Measurements from ENCODE around the gene DENND11. TPM values are rescaled to one million over a fixed set of nuclear protein-coding genes. Genes with fewer than 3 reads are reported as not detected.

The DENND11 gene
- total RNA-seq, 4 donors from 2014 or later, result 34.1 to 57.5 (median 45.3) TPM

DNA sequence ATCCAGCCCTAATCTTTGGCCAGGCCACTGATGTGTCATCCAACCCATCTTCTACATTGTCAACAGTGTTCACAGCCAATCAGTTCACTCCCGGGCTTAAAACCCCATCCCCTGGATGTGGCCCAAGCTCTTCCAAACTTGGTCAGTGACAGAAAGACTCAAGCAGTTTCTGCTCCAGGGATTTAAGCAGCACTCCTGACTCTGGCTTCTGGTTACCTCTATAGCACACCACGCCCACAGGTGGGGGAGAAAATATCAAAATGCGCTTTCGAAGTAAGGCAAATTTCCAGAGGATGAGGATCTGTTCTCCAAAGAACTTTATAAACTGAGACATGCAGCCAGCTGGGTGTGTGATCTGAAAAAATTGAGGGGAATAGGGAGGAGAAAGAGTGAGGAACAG is 35.9 kb downstream of the DENND11 start:
- WGBS, 2 donors, result 26 to 37% methylated on average over 4 of the region's 4 CpGs
- intact Hi-C loops (cut with DNase I), result loop anchor here (5.0 kb wide), 1 partner anchor 36 kb away; the partner anchor contains the start of gene DENND11
- peaks cover 7 to 11% of the 10 kb centered on the region in 2 donors for H3K36me3 ChIP-seq

DNA sequence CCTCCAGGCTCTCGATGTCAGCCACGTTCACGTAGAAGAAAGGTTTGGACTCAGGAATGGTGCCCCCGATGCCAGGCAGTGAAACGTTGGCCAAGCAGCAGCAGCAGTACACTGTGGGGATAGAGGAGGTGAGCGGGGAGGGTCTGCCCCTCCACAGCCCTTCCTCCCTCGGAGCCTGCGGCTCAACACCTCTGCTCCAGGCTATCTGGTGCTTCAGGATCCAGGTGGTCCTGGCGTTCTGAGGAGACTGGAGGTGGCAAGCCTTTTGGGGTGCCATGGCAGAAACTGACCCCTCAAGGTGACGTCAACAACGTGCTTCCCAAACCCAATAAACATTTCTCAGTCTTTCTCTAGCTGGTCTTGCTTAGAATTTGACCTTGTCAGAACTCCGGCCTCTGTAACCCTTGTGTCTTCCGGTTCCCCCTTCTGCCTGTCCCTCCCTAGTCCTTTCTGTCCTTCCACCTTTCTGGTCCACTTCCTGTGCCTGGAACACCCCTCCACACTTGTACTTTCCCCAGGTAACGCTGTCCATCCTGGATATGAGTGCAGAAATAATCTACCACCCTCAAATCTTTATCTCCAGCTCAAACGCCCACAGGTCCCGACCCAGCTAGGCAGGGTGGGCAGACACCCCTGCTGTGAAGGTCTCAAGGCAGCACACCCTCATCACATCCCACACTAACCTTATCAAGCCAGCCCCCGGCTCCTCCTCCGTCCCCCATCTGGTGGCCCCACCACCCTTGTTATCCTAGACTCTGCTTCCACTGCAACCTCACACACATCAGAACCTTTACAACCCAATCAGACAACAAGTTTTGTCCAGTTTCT is 36.5 kb downstream of the DENND11 start:
- peak overlapping the region; percentile 23 to 89 (median 55) for H3K27ac ChIP-seq
- WGBS, 2 donors, result 91 to 94% methylated on average over 16 to 18 of the region's 18 CpGs
- H3K27me3 ChIP-seq, result no peaks in the 10 kb centered on the region
- TF ChIP-seq, protein P1, sequence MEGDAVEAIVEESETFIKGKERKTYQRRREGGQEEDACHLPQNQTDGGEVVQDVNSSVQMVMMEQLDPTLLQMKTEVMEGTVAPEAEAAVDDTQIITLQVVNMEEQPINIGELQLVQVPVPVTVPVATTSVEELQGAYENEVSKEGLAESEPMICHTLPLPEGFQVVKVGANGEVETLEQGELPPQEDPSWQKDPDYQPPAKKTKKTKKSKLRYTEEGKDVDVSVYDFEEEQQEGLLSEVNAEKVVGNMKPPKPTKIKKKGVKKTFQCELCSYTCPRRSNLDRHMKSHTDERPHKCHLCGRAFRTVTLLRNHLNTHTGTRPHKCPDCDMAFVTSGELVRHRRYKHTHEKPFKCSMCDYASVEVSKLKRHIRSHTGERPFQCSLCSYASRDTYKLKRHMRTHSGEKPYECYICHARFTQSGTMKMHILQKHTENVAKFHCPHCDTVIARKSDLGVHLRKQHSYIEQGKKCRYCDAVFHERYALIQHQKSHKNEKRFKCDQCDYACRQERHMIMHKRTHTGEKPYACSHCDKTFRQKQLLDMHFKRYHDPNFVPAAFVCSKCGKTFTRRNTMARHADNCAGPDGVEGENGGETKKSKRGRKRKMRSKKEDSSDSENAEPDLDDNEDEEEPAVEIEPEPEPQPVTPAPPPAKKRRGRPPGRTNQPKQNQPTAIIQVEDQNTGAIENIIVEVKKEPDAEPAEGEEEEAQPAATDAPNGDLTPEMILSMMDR (IDR thresholded peaks at IDR 0.05), result no peak
- TF ChIP-seq POLR2A (IDR thresholded peaks at IDR 0.05), result no peak
- no peaks in the 10 kb centered on the region for H3K9me3 ChIP-seq
- H3K36me3 ChIP-seq, result peaks cover 7 to 12% of the 10 kb centered on the region in 2 donors
- no peak for DNase-seq
- peaks cover 35 to 57% of the 10 kb centered on the region in 2 donors for H3K4me1 ChIP-seq
- no peak overlapping the region for H3K4me3 ChIP-seq (replicated peaks in 1 of 3)
- intact Hi-C loops (cut with DNase I), result loop anchor here (5.0 kb wide), 1 partner anchor 37 kb away; the partner anchor contains the start of gene DENND11

More for the DNA sequence above, 35.9 kb downstream of the DENND11 start:
- peaks cover 35 to 57% of the 10 kb centered on the region in 2 donors for H3K4me1 ChIP-seq
- peak; percentile 74 to 76 for DNase-seq
- H3K27ac ChIP-seq, result peak overlapping the region; percentile 4 to 55 (median 23)
- no peak overlapping the region for H3K4me3 ChIP-seq (replicated peaks in 1 of 3)
- H3K9me3 ChIP-seq, result no peaks in the 10 kb centered on the region
- no peaks in the 10 kb centered on the region for H3K27me3 ChIP-seq
- TF ChIP-seq, protein P1 (IDR thresholded peaks at IDR 0.05), result no peak
- TF ChIP-seq POLR2A (IDR thresholded peaks at IDR 0.05), result no peak

GRCh38 chr7:141664450-141664849 is 37.5 kb downstream of the DENND11 start:
- H3K27ac ChIP-seq, result peak overlapping the region; percentile 82 to 92 (median 89)
- H3K4me1 ChIP-seq, result peaks cover 35 to 57% of the 10 kb centered on the region in 2 donors
- H3K4me3 ChIP-seq (replicated peaks in 1 of 3), result no peak overlapping the region
- WGBS, 2 donors, result 92 to 94% methylated on average over 6 of the region's 6 CpGs
- no peaks in the 10 kb centered on the region for H3K27me3 ChIP-seq
- peaks cover 7 to 12% of the 10 kb centered on the region in 2 donors for H3K36me3 ChIP-seq
- DNase-seq, result no peak
- intact Hi-C loops (cut with DNase I), result no loop called here
- H3K9me3 ChIP-seq, result no peaks in the 10 kb centered on the region
- TF ChIP-seq, protein P1 (IDR thresholded peaks at IDR 0.05), result no peak
- no peak for TF ChIP-seq POLR2A (IDR thresholded peaks at IDR 0.05)

DNA sequence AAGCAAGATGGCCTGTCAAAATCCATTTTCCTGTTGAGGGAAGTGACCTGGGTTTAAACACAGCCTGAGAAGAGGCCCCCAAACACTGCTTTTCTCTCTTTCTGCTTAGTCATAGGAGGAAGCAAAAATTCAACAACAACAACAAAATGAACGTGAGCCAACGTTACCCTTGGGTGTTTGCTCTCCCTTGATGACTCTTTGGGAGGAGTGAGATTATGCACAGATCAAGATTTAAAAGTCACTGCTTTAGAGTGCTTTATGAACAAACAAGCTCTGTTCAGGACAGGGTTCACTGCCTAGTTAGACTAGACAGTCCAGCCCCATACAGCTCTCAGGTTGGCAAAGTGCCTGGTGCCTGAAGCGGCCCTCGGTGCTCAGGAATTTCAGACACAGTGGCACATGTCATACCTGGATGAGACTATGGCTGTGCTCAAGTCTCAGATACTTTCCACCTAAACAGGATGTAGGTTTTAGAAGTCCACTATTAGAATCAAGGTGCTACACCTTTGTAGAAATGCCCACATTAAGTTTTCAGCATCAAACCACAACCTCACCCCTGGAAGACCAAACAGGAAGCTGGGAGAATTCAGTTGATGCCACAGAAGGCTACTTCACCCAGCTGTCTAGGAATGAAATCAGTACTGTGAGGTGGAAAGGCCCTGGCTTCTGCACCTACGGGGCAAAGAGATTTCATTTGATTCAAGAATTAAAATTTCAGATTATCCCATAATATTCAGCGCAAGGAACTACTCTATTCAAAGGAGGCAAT is 38.7 kb downstream of the DENND11 start:
- Histone ChIP-seq H3K27me3 (no peaks in the 10 kb centered on the region), H3K27ac (peak overlapping the region; percentile 82 to 92 (median 89)), H3K9me3 (no peaks in the 10 kb centered on the region), H3K4me3 (replicated peaks in 1 of 3) (no peak overlapping the region), H3K4me1 (peaks cover 35 to 57% of the 10 kb centered on the region in 2 donors), H3K36me3 (peaks cover 7 to 12% of the 10 kb centered on the region in 2 donors)
- DNase-seq, result peak; percentile 93 to 95
- TF ChIP-seq POLR2A (IDR thresholded peaks at IDR 0.05), result peak in 1 of 2 donors; percentile 37
- TF ChIP-seq, protein P1 (IDR thresholded peaks at IDR 0.05), result peak in 1 of 6 experiments; percentile 15
- 25 to 32% methylated on average over 6 of the region's 6 CpGs for WGBS, 2 donors
- intact Hi-C loops (cut with DNase I), result no loop called here
